Medulla oblongata (tissue), 1 donor: Measurements from ENCODE around the gene RND1.
"Not testable (repeated sequence)": the region's sequence is repeated elsewhere in the genome, so short reads cannot be mapped to it uniquely, and the experiment has no call there.

Experiments used
- DNase-seq: peaks from one replicate; pipeline ENCODE4 v3.0.0-alpha.2; 2015; ENCODE audit errors: extremely low spot score

The RND1 gene

GRCh38 chr12:48868451-48868850 lies 2.8 kb upstream of the RND1 start:
- no peak for DNase-seq

- no peak for DNase-seq
Observed at GRCh38 chr12:48866052-48866711, 512 bp upstream of the RND1 start.

GRCh38 chr12:48863291-48863690 lies 2.4 kb downstream of the RND1 start:
- DNase-seq: no peak

GRCh38 chr12:48862760-48863159 lies 2.9 kb downstream of the RND1 start:
- peak; percentile 43 for DNase-seq

- no peak for DNase-seq
Observed at GRCh38 chr12:48861111-48861510, 4.6 kb downstream of the RND1 start.

- not testable (repeated sequence) for DNase-seq
Observed at GRCh38 chr12:48860236-48860635, 5.4 kb downstream of the RND1 start.

GRCh38 chr12:48859607-48860006 lies 6.1 kb downstream of the RND1 start:
- no peak for DNase-seq

- DNase-seq: no peak
Observed at GRCh38 chr12:48858043-48858442, 7.6 kb downstream of the RND1 start.

GRCh38 chr12:48857278-48857994 lies 8.2 kb downstream of the RND1 start:
- DNase-seq: no peak

GRCh38 chr12:48856379-48856778 lies 9.3 kb downstream of the RND1 start:
- DNase-seq: no peak

GRCh38 chr12:48854932-48855331 lies 10.7 kb downstream of the RND1 start:
- DNase-seq: not testable (repeated sequence)

GRCh38 chr12:48854488-48854887 lies 11.2 kb downstream of the RND1 start:
- no peak for DNase-seq

GRCh38 chr12:48852734-48853688 lies 12.7 kb downstream of the RND1 start:
- DNase-seq: peak; percentile 99

GRCh38 chr12:48851883-48852733 lies 13.6 kb downstream of the RND1 start, which contains the start of gene DDX23:
TSS of gene DDX23 (minus strand) at chr12:48852163. CDS start at chr12:48845782, 6,381 bp downstream.
- peak; percentile 98 for DNase-seq

- not testable (repeated sequence) for DNase-seq
Observed at GRCh38 chr12:48842021-48842420, 23.6 kb downstream of the RND1 start.

- no peak for DNase-seq
Observed at GRCh38 chr12:48838048-48838447, 27.6 kb downstream of the RND1 start.

- DNase-seq: no peak
Observed at GRCh38 chr12:48832321-48833060, 33.2 kb downstream of the RND1 start.

- no peak for DNase-seq
Observed at GRCh38 chr12:48831257-48831656, 34.4 kb downstream of the RND1 start.

- no peak for DNase-seq
Observed at GRCh38 chr12:48828841-48829575, 36.7 kb downstream of the RND1 start.

GRCh38 chr12:48828293-48828692 lies 37.4 kb downstream of the RND1 start:
- no peak for DNase-seq
